ENCODE data around the gene PSORS1C1.
"Not testable (repeated sequence)": the region's sequence is repeated elsewhere in the genome, so short reads cannot be mapped to it uniquely, and the experiment has no call there.

The PSORS1C1 gene

DNA sequence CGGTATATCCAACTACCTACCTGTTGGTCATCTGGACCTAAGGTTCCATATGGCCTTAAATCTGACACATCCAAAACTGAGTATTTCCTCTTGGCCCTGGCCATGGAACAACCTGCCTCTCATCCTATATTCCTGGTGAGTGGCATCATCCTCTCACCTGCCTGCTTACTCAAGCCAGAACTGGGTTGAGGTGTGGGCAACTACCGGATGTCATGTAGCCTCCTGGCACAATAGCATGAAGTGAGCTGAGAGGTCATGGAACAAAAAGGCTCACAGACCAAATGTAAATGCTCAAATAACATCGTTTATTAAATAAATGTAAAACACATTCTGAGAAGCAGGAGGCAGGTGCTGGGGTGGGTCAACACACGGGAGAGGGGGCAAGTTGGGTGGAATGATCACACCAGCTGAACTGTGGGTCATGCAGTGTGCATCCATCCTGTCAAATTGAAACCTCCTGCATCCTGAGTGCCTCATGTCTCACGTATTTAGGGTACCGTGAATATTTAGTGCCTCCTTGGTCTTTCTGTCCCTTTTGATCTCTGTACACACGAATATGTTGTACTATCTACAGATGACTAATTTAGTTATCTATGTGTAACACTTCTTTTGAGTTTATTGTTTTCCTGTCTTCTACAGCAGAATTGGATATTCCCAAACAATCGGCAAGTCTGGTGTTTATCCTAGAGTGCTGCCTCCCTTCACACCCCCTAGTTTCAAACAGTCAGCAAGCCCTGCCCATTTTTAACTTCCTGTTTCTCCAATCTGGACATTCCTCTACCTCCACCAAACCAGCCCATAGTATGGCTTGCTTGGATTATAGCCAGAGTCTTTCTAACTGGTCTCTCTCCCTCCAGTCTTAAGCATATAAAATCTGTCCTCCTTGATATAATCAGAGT lies 63.8 kb downstream of the PSORS1C1 start:
- no peak for DNase-seq (ENCODE audit: low spot score)

DNA sequence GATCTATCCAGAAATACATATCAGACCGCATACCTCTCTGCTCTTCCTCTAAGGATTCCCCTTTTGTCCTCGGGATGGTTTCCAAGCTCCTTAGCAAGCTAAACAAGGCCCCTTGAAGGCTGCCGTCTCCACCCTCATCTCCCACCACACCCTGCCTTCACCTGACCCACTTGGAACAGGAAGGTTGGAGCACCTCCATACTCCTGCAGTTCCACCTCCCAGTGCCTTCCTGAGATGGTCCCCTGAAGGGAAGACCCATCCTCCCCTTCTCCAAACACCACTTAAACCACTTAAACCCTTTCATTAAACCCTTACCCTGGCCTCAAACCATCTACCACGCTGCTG lies 64.4 kb downstream of the PSORS1C1 start:
- no peak for DNase-seq (ENCODE audit: low spot score)

DNA sequence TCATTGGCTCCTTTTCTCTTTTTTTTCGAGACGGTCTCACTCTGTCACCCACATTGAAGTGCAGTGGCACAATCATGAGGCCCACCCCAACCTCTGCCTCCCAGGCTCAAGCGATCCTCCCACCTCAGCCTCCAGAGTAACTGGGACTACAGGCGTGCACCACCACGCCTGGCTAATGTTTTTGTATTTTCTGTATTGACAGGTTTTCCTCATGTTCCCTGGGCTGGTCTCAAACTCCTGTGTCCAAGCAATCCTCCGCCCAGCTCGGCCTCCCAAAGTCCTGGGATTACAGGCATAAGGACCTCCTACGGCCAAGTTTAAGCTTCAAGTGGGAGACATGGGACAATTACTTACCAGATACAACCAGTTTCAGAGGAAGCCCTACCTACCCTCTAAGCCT lies 65.3 kb downstream of the PSORS1C1 start:
- no peak for DNase-seq (ENCODE audit: low spot score)

DNA sequence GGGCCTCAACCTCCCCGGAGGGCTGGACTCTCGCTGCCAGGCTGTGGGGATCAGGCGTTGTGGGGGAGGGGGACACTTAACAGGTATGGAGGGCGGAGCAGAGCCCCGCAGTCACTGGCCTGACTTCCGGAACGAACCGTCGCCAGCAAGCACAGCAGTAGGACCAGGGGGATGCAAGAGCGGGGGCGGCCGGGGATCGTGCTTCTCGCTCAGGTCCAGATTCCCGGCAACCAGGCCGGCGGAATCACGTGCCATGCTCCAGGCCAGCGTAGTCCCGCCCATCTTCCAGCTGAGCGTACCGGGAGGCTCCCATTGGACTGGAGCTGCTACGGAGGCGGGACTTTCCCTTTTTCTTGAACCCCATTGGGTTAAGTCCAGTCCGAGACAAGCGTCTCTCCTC lies 65.9 kb downstream of the PSORS1C1 start:
- DNase-seq (ENCODE audit: low spot score), result no peak

DNA sequence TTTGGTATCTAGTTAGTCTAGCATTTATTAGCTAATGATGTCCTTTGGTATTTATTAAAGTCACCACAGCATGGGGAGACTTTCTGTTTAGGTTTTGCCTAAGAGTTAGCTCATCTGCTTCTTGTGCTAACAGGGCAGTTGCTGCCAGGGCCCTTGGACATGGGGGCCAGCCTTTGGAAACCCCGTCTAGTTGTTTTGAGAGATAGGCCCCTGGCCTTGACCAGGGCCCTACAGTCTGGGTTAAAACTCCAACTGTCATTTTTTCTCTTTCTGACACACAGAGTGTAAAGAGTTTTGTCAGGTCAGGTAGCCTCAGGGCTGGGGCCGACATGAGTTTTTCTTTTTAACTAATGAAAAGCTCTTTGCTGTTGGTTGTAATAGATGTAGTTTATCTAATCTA lies 68.7 kb downstream of the PSORS1C1 start:
- DNase-seq (ENCODE audit: low spot score), result not testable (repeated sequence)

DNA sequence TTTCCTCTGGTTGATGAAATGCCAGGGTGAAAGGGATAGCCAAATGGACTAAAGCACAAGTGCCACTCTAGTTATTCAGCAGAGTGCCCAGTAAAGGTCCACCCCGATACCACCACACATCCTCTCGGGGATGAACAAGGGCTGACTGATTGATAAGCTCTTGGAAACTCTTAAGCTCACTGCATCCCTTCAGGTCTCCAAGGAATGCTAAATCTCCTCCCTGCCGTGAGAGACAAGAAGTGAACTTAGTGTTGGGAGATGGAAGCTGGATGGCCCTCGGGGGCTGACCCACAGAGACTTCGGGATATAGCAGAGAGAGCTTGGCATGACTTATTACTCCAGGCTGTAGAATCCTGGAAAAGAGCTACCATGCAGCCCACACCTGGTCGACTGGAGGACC lies 69.3 kb downstream of the PSORS1C1 start:
- DNase-seq (ENCODE audit: low spot score), result not testable (repeated sequence)

DNA sequence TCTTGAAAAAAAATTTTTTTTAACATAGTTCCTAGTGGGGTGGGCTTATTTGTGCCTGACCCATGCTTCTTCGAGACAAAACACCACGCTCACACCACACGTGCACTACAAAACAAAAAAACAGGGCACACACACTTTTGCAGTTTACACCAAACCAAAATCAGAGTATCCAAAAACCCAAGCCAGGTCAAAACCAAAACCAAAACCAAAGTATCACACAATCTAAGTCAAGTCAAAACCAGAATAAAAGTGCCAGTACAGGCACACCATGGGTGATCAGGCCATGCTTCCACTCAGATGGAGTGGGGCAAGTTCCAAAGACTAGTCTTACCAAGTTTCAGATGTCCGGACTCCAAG lies 71.1 kb downstream of the PSORS1C1 start:
- DNase-seq (ENCODE audit: low spot score), result not testable (repeated sequence)

DNA sequence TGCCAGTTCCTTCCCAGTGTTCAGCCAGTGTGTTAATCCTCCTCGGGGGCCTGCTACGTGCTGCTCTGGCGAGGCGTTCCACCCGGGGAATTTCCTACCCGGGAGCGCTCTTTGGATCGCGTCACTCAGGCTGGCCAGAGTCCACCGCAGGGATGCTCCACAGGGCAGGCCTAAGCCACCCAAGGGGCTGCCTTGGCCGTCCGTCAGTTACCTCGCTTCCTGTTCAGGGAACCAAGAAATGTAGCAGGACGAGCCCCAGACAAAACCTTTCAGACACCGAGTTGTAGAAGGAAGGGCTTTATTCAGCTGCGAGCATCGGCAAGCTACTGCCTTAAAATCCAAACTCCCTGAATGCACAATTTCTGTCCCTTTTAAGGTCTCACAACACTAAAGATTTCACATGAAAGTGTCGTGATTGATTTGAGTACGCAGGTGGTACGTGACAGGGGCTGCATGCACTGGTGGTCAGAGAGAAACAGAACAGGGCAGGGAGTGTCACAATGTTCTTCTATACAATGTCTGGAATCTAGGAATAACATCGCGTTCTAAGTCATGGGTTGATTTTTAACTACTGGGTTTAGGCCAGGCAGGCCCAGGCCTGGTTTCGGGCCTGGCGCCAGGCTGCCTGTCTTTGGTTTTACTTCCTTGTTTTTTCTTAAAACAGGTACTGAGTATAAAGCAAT lies 71.6 kb downstream of the PSORS1C1 start:
- DNase-seq (ENCODE audit: low spot score), result no peak

DNA sequence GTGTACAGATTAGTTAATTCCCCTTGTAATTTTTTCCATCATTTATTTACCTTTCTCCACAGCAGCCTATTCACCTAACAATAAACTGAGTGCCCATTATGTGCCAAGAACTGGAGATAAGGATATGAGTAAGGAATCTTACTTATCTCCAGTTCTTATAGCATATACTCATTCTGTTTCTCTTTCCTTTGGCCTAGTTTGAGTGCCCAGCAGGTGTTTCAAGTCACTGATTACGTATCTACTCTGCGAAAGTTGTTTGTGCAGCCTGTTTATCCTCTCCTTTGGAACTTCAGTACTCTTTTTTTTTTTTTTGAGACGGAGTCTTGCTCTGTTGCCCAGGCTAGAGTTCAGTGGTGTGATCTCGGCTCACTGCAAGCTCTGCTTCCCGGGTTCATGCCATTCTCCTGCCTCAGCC lies 73.2 kb downstream of the PSORS1C1 start:
- no peak for DNase-seq (ENCODE audit: low spot score)

DNA sequence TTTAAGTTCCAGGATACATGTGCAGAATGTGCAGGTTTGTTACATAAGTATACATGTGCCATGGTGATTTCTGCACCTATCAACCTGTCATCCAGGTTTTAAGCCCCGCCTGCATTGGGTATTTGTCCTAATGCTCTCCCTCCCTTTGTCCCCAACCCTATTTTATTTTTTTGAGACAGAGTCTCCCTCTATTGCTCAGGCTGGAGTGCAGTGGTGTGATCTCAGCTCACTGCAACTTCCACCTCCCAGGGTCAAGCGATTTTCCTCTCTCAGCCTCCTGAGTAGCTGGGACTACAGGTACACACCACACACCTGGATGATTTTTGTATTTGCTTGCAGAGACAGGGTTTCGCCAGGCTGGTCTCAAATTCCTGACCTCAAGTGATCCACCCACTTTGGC lies 74.6 kb downstream of the PSORS1C1 start:
- not testable (repeated sequence) for DNase-seq (ENCODE audit: low spot score)
